Lower leg skin (tissue), 4 donors: Measurements from ENCODE around the gene SPPL3. TPM values are rescaled to one million over a fixed set of nuclear protein-coding genes. Genes with fewer than 3 reads are reported as not detected.

Experiments used
- DNase-seq, 2 donors: peaks; one replicate each; pipeline ENCODE4 v3.0.0-alpha.2; 2019; ENCODE audit warnings: low spot score in 2 of 2
- H3K4me3 ChIP-seq: fragments of 200-600 bp; sonication (generic); 2 replicates; pipeline ENCODE4 v1.5.1; 2017; ENCODE audit warnings: mild to moderate bottlenecking, low read depth; ENCODE audit not compliant: poor library complexity, severe bottlenecking
- POLR2A ChIP-seq, 2 donors: fragments of 450-650 bp; IDR thresholded peaks; one replicate each; pipeline ENCODE4 v1.6.1; 2016 to 2017; ENCODE audit warnings: antibody characterized with exemption in 2 of 2, mild to moderate bottlenecking in 1 of 2, moderate library complexity in 1 of 2
- WGBS, 2 donors: methylation state at CpG; one replicate each; pipeline ENCODE4 v1.1.5; 2018; 5-methylcytosine and 5-hydroxymethylcytosine counted together
- intact Hi-C: fragments of 100-400 bp; cut with DNase I; formaldehyde crosslinking; loops from one replicate; pipeline ENCODE4 v1.15.0; 2023; ENCODE audit warnings: low total_unique reads
- total RNA-seq, 4 donors: library from RNA; depleted of rRNA; stranded (reverse); fragments of >200 nt; gene quantifications; one replicate each; pipeline ENCODE4 v1.1.0, GENCODE V29; 2016
- TF ChIP-seq, protein P1 (sequence below), 3 donors: fragments of 450-650 bp; IDR thresholded peaks; one replicate each; pipeline ENCODE4 v1.5.1; 2016; ENCODE audit warnings: antibody characterized with exemption in 3 of 3, mild to moderate bottlenecking in 3 of 3, moderate library complexity in 2 of 3

SPPL3 gene
- total RNA-seq, 4 donors from 2014 or later: 47.3 to 59.0 (median 52.4) TPM

DNA sequence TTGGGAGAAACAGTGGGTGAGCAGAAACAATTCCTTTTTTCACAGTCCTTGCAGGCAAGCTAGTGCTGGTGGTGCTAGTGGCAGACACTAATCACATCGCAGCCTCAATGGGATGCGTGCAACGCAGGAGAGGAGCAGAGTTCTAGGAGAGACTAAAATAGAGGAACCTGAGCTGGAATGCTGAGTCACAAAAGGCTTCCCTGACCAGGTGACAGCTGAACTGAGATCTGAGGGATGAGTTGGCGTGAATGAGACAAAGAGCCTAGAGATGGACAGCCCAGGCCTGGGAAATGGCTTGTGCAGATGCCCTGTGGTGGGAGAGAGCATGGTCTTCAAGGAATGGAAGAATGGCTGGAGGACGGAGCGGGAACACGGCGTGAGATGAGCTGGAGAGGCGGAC is 152.8 kb downstream of the SPPL3 start:
- intact Hi-C loops: no loop called here
- no peak overlapping the region for H3K4me3 ChIP-seq
- WGBS, 2 donors: 95 to 98% methylated on average over 9 of the region's 9 CpGs
- DNase-seq: no peak
- TF ChIP-seq, protein P1, sequence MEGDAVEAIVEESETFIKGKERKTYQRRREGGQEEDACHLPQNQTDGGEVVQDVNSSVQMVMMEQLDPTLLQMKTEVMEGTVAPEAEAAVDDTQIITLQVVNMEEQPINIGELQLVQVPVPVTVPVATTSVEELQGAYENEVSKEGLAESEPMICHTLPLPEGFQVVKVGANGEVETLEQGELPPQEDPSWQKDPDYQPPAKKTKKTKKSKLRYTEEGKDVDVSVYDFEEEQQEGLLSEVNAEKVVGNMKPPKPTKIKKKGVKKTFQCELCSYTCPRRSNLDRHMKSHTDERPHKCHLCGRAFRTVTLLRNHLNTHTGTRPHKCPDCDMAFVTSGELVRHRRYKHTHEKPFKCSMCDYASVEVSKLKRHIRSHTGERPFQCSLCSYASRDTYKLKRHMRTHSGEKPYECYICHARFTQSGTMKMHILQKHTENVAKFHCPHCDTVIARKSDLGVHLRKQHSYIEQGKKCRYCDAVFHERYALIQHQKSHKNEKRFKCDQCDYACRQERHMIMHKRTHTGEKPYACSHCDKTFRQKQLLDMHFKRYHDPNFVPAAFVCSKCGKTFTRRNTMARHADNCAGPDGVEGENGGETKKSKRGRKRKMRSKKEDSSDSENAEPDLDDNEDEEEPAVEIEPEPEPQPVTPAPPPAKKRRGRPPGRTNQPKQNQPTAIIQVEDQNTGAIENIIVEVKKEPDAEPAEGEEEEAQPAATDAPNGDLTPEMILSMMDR (IDR thresholded peaks at IDR 0.05): no peak
- TF ChIP-seq POLR2A (IDR thresholded peaks at IDR 0.05): no peak

- TF ChIP-seq POLR2A (IDR thresholded peaks at IDR 0.05): no peak
- TF ChIP-seq, protein P1 (IDR thresholded peaks at IDR 0.05): no peak
- WGBS, 2 donors: 95 to 97% methylated on average over 5 of the region's 5 CpGs
- intact Hi-C loops: no loop called here
- no peak for DNase-seq
- no peak overlapping the region for H3K4me3 ChIP-seq
These were observed 153.4 kb downstream of the SPPL3 start for GRCh38 chr12:120750806-120751205.

GRCh38 chr12:120749256-120749655 is 154.9 kb downstream of the SPPL3 start:
- intact Hi-C loops: no loop called here
- no peak for TF ChIP-seq POLR2A (IDR thresholded peaks at IDR 0.05)
- TF ChIP-seq, protein P1 (IDR thresholded peaks at IDR 0.05): no peak
- no peak overlapping the region for H3K4me3 ChIP-seq
- DNase-seq: no peak
- WGBS, 2 donors: 71 to 76% methylated on average over 5 of the region's 5 CpGs

- DNase-seq: no peak
- no peak overlapping the region for H3K4me3 ChIP-seq
- TF ChIP-seq POLR2A (IDR thresholded peaks at IDR 0.05): no peak
- TF ChIP-seq, protein P1 (IDR thresholded peaks at IDR 0.05): no peak
- 81 to 85% methylated on average over 7 of the region's 7 CpGs for WGBS, 2 donors
- intact Hi-C loops: no loop called here
These were observed 155.9 kb downstream of the SPPL3 start for GRCh38 chr12:120748242-120748641.

- no peak for TF ChIP-seq POLR2A (IDR thresholded peaks at IDR 0.05)
- TF ChIP-seq, protein P1 (IDR thresholded peaks at IDR 0.05): no peak
- 87 to 88% methylated on average over 14 to 15 of the region's 15 CpGs for WGBS, 2 donors
- intact Hi-C loops: no loop called here
- no peak for DNase-seq
- H3K4me3 ChIP-seq: no peak overlapping the region
These were observed 159.2 kb downstream of the SPPL3 start for GRCh38 chr12:120744922-120745493.
